NCI-H226 (cell line): ENCODE results near the gene RNU5D-1.
"Not testable (repeated sequence)": the region's sequence is repeated elsewhere in the genome, so short reads cannot be mapped to it uniquely, and the experiment has no call there.

Experiments used
- DNase-seq: peaks from one replicate; pipeline ENCODE4 v3.0.0-alpha.2; 2015

Gene RNU5D-1

GRCh38 chr1:44724955-44725698 is 5.8 kb downstream of the RNU5D-1 start:
- DNase-seq: no peak

- DNase-seq: no peak
Observed at GRCh38 chr1:44724296-44724954, 6.5 kb downstream of the RNU5D-1 start.

GRCh38 chr1:44723496-44724295 is 7.3 kb downstream of the RNU5D-1 start:
- no peak for DNase-seq

GRCh38 chr1:44723064-44723463 is 7.9 kb downstream of the RNU5D-1 start:
- DNase-seq: no peak

GRCh38 chr1:44721485-44722361 is 9.2 kb downstream of the RNU5D-1 start:
- peak; percentile 52 for DNase-seq

GRCh38 chr1:44720281-44720680 is 10.7 kb downstream of the RNU5D-1 start:
- no peak for DNase-seq

- DNase-seq: no peak
Observed at GRCh38 chr1:44719318-44719717, 11.7 kb downstream of the RNU5D-1 start.

- no peak for DNase-seq
Observed at GRCh38 chr1:44718091-44718490, 12.9 kb downstream of the RNU5D-1 start.

- no peak for DNase-seq
Observed at GRCh38 chr1:44717653-44718052, 13.3 kb downstream of the RNU5D-1 start.

GRCh38 chr1:44717156-44717555 is 13.8 kb downstream of the RNU5D-1 start:
- DNase-seq: no peak

GRCh38 chr1:44714944-44715571 is 15.9 kb downstream of the RNU5D-1 start:
- DNase-seq: peak; percentile 39

- DNase-seq: no peak
Observed at GRCh38 chr1:44714532-44714931, 16.4 kb downstream of the RNU5D-1 start.

- no peak for DNase-seq
Observed at GRCh38 chr1:44713321-44713781, 17.6 kb downstream of the RNU5D-1 start.

GRCh38 chr1:44707959-44708831 is 22.8 kb downstream of the RNU5D-1 start:
- no peak for DNase-seq

- DNase-seq: peak; percentile 93
Observed at GRCh38 chr1:44707112-44707881, 23.7 kb downstream of the RNU5D-1 start.

GRCh38 chr1:44705938-44706337 is 25.0 kb downstream of the RNU5D-1 start:
- DNase-seq: no peak

- DNase-seq: no peak
Observed at GRCh38 chr1:44705470-44705869, 25.5 kb downstream of the RNU5D-1 start.

- no peak for DNase-seq
Observed at GRCh38 chr1:44701141-44701573, 29.8 kb downstream of the RNU5D-1 start.

GRCh38 chr1:44700573-44700972 is 30.4 kb downstream of the RNU5D-1 start:
- DNase-seq: no peak

- not testable (repeated sequence) for DNase-seq
Observed at GRCh38 chr1:44699375-44699774, 31.6 kb downstream of the RNU5D-1 start.
